HL-60 (cell line): ENCODE data around the gene COL13A1.

Experiments used
- DNase-seq, 2 experiments: peaks; one replicate each; pipeline ENCODE4 v3.0.0-alpha.2; 2010 to 2020; ENCODE audit warnings: low read depth in 1 of 2, low spot score in 1 of 2
- H3K27ac ChIP-seq: fragments of 250-450 bp; sonication (Bioruptor Pico); replicated peaks from 2 replicates; pipeline ENCODE4 v1.5.1; 2020; ENCODE audit warnings: mild to moderate bottlenecking, moderate library complexity
- H3K27me3 ChIP-seq: fragments of 250-450 bp; sonication (Bioruptor Pico); 2 replicates; pipeline ENCODE4 v1.5.1; 2021; ENCODE audit warnings: mild to moderate bottlenecking, moderate library complexity; ENCODE audit not compliant: insufficient read depth, poor library complexity, severe bottlenecking
- H3K4me3 ChIP-seq: replicated peaks from 2 replicates; pipeline ENCODE4 v1.5.1; 2011; ENCODE audit warnings: mild to moderate bottlenecking, control low read depth, low read length; ENCODE audit not compliant: insufficient read depth
- CTCF ChIP-seq: IDR thresholded peaks from one replicate; pipeline ENCODE4 v1.5.1; 2011; ENCODE audit warnings: low read length, control low read depth, inconsistent platforms; ENCODE audit not compliant: insufficient read depth
- GABPA ChIP-seq: IDR thresholded peaks from 2 replicates; pipeline ENCODE4 v1.6.1; 2012; ENCODE audit warnings: low read depth
- POLR2AphosphoS5 ChIP-seq: IDR thresholded peaks from 2 replicates; pipeline ENCODE4 v1.6.1; 2012; ENCODE audit warnings: low read depth
- REST ChIP-seq: IDR thresholded peaks from 2 replicates; pipeline ENCODE4 v1.6.1; 2012; ENCODE audit warnings: low read depth; ENCODE audit not compliant: insufficient replicate concordance
- SPI1 ChIP-seq: IDR thresholded peaks from 2 replicates; pipeline ENCODE4 v1.6.1; 2012; ENCODE audit warnings: low read depth, mild to moderate bottlenecking, borderline replicate concordance

COL13A1 gene

GRCh38 chr10:69892816-69893215, 91.1 kb downstream of the COL13A1 start:
- TF ChIP-seq POLR2AphosphoS5: no peak
- TF ChIP-seq REST: no peak
- Histone ChIP-seq H3K27me3 (no peaks in the 10 kb centered on the region), H3K4me3 (no peak overlapping the region), H3K27ac (no peak overlapping the region)
- no peak for DNase-seq

GRCh38 chr10:69893271-69893900, 91.7 kb downstream of the COL13A1 start:
- Histone ChIP-seq H3K27ac (no peak overlapping the region), H3K27me3 (no peaks in the 10 kb centered on the region), H3K4me3 (no peak overlapping the region)
- no peak for TF ChIP-seq GABPA
- TF ChIP-seq POLR2AphosphoS5: no peak
- no peak for TF ChIP-seq REST
- TF ChIP-seq CTCF: no peak
- no peak for TF ChIP-seq SPI1
- no peak for DNase-seq

GRCh38 chr10:69894156-69894555, 92.5 kb downstream of the COL13A1 start:
- no peak for TF ChIP-seq POLR2AphosphoS5
- Histone ChIP-seq H3K27ac (no peak overlapping the region), H3K27me3 (no peaks in the 10 kb centered on the region), H3K4me3 (no peak overlapping the region)
- no peak for DNase-seq

GRCh38 chr10:69895759-69896158, 94.1 kb downstream of the COL13A1 start:
- H3K27ac ChIP-seq: no peak overlapping the region
- no peaks in the 10 kb centered on the region for H3K27me3 ChIP-seq
- no peak for DNase-seq
- TF ChIP-seq SPI1 (no peak), POLR2AphosphoS5 (no peak), REST (no peak), CTCF (no peak), GABPA (no peak)
- no peak overlapping the region for H3K4me3 ChIP-seq
